NCI-H2171 (cell line): ENCODE results near the gene AIFM2.
"Not testable (repeated sequence)": the region's sequence is repeated elsewhere in the genome, so short reads cannot be mapped to it uniquely, and the experiment has no call there.

Experiments used
- DNase-seq: peaks from one replicate; lab custom pipeline; 2025; lab: John Stamatoyannopoulos, UW

AIFM2 gene

DNA sequence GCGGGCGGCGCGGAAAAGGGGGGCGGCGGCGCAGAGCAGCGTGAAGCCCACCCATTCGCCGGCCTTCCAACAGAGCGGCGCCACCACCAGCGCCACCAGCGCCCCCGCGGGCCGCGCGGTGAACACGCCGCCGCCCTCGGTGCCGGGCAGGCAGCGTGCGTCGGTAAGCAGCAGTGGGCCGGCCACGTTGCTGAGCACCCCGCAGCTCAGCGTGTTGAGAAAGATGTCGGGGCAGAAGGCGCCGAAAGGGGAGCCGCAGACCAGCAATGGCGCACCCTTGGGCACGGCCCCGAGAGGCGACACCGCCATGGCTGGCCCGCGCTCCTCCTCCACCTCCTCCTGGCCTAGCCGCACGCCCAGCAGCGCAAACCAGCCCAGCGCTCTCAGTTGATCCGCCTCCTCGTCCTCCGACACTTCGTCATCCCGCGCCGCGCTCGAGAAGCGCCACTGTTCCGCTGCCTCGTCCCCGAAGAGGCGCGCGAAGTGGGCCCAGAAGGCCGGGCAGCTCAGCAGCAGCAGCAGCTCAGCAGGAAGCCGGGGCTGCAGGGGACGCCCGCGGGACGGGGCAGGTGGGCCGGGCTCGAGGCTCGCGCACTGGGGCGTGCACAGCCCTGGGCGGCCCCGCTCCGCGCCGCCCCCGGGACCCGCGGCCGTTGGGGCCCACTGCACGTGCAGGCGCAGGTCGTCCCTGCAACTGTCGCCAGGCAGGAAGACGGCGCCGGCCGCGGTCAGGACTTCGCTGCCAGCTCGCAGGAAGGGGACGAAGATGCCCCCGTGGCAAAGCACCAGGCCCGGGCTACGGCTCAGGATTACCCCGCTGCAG lies 13.3 kb upstream of the AIFM2 start:
- peak; percentile 42 for DNase-seq

- no peak for DNase-seq
These were observed 12.6 kb upstream of the AIFM2 start for GRCh38 chr10:70145166-70145665.

GRCh38 chr10:70144372-70145110 lies 11.9 kb upstream of the AIFM2 start:
- DNase-seq = no peak

GRCh38 chr10:70142555-70142954 lies 9.9 kb upstream of the AIFM2 start:
- no peak for DNase-seq

- DNase-seq = no peak
These were observed 7.7 kb upstream of the AIFM2 start for GRCh38 chr10:70140297-70140696.

- DNase-seq = no peak
These were observed 7.3 kb upstream of the AIFM2 start for GRCh38 chr10:70139997-70140250.

GRCh38 chr10:70139151-70139996 lies 6.7 kb upstream of the AIFM2 start:
- DNase-seq = no peak

GRCh38 chr10:70137927-70138883 lies 5.6 kb upstream of the AIFM2 start:
- DNase-seq = no peak

GRCh38 chr10:70137135-70137534 lies 4.5 kb upstream of the AIFM2 start:
- DNase-seq = no peak

DNA sequence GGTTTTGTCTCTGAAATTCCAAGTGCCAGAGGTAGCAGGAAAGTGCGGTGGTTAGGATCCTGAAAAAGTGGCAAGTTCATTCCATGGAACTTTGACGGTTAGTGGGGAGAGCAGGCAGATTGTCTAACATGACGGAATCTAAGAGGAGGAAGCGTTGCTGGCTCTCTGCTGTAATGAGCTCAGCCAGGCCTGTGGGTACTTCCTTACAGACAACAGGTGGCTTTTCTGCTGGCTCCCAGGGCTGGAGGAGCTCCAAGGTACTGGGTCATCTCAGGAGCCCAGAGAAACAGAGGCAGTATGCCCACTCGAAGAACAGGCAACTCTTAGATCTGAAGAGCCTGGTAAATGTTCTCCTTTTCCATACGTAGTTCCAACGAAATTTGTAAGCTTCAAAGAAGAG lies 3.1 kb upstream of the AIFM2 start:
- DNase-seq = no peak

GRCh38 chr10:70135046-70135445 lies 2.4 kb upstream of the AIFM2 start:
- no peak for DNase-seq

DNA sequence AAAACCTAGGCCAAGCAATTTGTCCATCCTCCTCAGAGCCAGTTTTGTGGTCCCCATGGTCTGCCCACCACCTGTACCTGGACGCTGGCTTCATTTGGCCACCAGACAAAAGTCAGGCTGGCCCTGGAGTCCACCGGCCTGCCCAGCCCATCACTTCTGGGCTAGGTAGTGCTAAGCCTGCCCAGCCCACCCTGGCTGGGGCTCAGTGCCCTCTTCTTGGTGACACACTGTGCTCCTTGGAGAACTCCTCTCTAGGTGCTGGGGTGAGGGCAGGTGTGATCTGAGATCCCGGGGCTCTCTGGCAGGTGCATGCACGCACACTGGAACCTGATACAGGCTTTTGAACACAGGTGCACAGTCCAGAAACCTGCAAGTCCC lies 1.1 kb downstream of the AIFM2 start:
- DNase-seq = no peak

GRCh38 chr10:70130878-70131559 lies 1.6 kb downstream of the AIFM2 start:
- DNase-seq = no peak

- no peak for DNase-seq
These were observed 5.8 kb downstream of the AIFM2 start for GRCh38 chr10:70126700-70127395.

DNA sequence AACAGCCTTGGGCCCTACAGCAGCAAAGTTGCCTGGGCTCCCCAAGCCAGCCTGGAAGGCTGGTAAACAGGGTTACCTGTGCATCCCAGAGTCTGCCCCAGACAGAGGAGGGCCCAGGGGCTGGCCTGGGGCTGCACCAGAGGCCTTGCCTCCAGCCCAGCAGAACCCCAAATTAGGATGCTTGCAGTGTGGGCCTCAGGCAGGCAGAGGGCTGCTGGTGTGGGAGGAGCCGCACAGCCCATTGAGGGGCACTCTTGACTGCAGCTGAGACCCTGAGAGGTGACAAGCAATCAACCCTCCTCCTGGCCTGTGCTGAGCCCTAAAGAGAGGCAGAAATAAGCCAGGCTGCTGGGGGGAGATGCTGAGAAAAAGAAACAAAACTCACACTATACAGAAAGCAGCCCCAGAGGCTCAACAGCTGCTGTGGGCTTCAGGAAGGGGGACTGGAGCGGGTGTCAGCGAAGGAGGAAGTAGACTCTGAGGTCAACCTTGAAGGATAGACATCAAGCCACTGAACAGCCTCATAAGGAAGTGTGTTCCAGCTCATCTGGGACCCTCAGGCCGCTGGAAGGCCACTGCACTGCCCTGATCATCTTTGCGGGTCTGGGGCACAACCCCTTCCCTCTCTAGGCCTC lies 6.6 kb downstream of the AIFM2 start:
- DNase-seq = no peak

DNA sequence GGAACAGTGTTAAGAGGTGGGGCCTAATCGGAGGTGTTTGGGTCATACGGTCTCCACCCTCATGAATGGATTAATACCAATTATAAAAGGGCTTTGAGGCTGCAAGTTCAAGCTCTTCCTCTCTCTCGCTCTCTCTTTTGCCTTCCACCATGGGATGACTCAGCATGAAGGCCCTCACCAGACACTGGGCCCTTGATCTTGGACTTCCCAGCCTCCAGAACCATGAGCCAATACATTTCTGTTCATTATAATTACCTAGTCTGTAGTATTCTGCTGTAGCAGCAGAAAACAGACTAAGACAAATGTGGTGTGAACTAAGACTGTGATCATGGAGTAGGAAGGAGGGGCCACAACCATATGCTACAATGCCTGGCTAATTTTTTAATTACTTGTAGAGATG lies 7.7 kb downstream of the AIFM2 start:
- DNase-seq = no peak

GRCh38 chr10:70124415-70124814 lies 8.2 kb downstream of the AIFM2 start:
- DNase-seq = no peak

GRCh38 chr10:70123817-70124216 lies 8.8 kb downstream of the AIFM2 start:
- no peak for DNase-seq

DNA sequence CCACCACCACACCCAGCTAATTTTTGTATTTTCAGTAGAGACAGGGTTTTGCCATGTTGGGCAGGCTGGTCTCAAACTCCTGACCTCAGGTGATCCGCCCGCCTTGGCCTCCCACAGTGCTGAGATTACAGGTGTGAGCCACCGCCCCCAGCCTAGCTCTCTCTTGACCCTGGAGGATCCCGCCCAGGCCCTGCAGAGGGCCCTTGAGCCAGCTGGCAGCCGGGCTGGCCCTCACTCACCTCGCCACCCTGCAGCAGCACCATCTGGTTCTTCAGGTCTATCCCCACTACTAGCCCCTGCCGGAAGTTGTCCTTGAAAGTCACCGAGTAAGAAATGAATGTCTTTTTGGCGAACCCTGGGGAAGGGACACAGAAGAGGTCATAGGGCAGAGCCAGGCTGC lies 9.5 kb downstream of the AIFM2 start:
- DNase-seq = not testable (repeated sequence)

DNA sequence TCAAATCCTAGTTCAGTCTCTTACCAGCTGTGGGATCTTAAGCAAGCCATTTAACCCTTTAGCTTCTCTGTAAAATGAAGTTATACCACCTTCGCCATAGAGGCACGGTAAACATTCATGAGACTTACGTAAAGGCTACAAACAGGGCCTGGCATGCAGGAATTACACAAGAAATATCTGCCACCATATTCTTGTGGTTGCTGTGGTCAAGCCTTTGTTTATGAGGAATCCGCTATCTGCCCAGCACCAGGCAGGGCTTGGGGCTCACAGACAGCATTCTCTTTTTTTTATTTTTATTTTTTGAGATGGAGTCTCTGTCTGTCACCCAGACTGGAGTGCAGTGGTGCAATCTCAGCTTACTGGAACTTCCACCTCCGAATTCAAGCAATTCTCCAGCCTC lies 9.9 kb downstream of the AIFM2 start:
- DNase-seq = no peak
